PC-3 (cell line): ENCODE results near the gene OR6C4. TPM values are rescaled to one million over a fixed set of nuclear protein-coding genes. Genes with fewer than 3 reads are reported as not detected.
"Not testable (repeated sequence)": the region's sequence is repeated elsewhere in the genome, so short reads cannot be mapped to it uniquely, and the experiment has no call there.

Experiments
- ATAC-seq: fragments of 200-7000 bp; cut with Tn5 transposase; 2 replicates; pipeline ENCODE4 v1.9.1; 2020; ENCODE audit warnings: mild to moderate bottlenecking, moderate library complexity
- BruUV-seq: library from RNA; stranded (reverse); fragments of 400-500 nt; replicated peaks from 2 replicates; lab custom pipeline; 2021; lab: Mats Ljungman, UMichigan
- CTCF ChIA-PET: fragments of 300-600 bp; sonication (Branson Sonifier 250); formaldehyde crosslinking; loops from one replicate; lab custom pipeline; 2022; ENCODE audit warnings: antibody characterized with exemption; lab: Charles Lee
- POLR2A ChIA-PET: fragments of 300-600 bp; sonication (Branson Sonifier 250); formaldehyde crosslinking; loops from one replicate; lab custom pipeline; 2022; ENCODE audit warnings: antibody characterized with exemption; ENCODE audit not compliant: unreplicated experiment; lab: Charles Lee
- DNase-seq: peaks from one replicate; pipeline ENCODE4 v3.0.0-alpha.2; 2015
- H2AFZ ChIP-seq: fragments of 300-600 bp; sonication (generic); 2 replicates; pipeline ENCODE4 v1.6.0; 2016; ENCODE audit warnings: antibody characterized with exemption, low read length
- H3F3A ChIP-seq: fragments of 300-600 bp; sonication (generic); one replicate; pipeline ENCODE4 v1.6.0; 2017; ENCODE audit warnings: antibody characterized with exemption, low read length, control low read depth, mild to moderate bottlenecking; ENCODE audit not compliant: unreplicated experiment
- H3K27ac ChIP-seq: fragments of 300-600 bp; sonication (generic); 2 replicates; pipeline ENCODE4 v1.5.1; 2016; ENCODE audit warnings: mild to moderate bottlenecking, low read length
- H3K27me3 ChIP-seq: fragments of 300-600 bp; sonication (generic); 2 replicates; pipeline ENCODE4 v1.6.1; 2016; ENCODE audit warnings: low read length, mixed read lengths
- H3K36me3 ChIP-seq: fragments of 300-600 bp; sonication (generic); 2 replicates; pipeline ENCODE4 v1.6.1; 2016; ENCODE audit warnings: low read depth, mixed run types, low read length, mixed read lengths
- H3K4me1 ChIP-seq: fragments of 300-600 bp; sonication (generic); 2 replicates; pipeline ENCODE4 v1.5.1; 2016; ENCODE audit warnings: low read length; ENCODE audit not compliant: insufficient read depth
- H3K4me2 ChIP-seq: fragments of 300-600 bp; sonication (generic); 2 replicates; pipeline ENCODE4 v1.6.0; 2016; ENCODE audit warnings: low read length
- H3K4me3 ChIP-seq: fragments of 300-600 bp; sonication (generic); 2 replicates; pipeline ENCODE4 v1.5.1; 2016; ENCODE audit warnings: mild to moderate bottlenecking, low read length, mixed read lengths
- H3K79me2 ChIP-seq: fragments of 300-600 bp; sonication (generic); 2 replicates; pipeline ENCODE4 v1.6.1; 2017; ENCODE audit warnings: low read length, mixed read lengths
- H3K9ac ChIP-seq: fragments of 300-600 bp; sonication (generic); 2 replicates; pipeline ENCODE4 v1.6.0; 2016; ENCODE audit warnings: mild to moderate bottlenecking, low read length
- H3K9me2 ChIP-seq: fragments of 300-600 bp; sonication (generic); replicated peaks from 2 replicates; pipeline ENCODE4 v1.6.1; 2016; ENCODE audit warnings: mixed run types, low read length, mixed read lengths
- H3K9me3 ChIP-seq: fragments of 300-600 bp; sonication (generic); 2 replicates; pipeline ENCODE4 v1.6.1; 2016; ENCODE audit warnings: low read length, mixed read lengths
- H4K20me1 ChIP-seq: fragments of 300-600 bp; sonication (generic); 2 replicates; pipeline ENCODE4 v1.6.1; 2016; ENCODE audit warnings: low read length, mixed read lengths
- CTCF ChIP-seq: fragments of 300-600 bp; sonication (generic); conservative IDR thresholded peaks from 2 replicates; pipeline ENCODE4 v1.5.1; 2017; ENCODE audit warnings: antibody characterized with exemption, low read depth, mild to moderate bottlenecking, low read length
- EZH2 ChIP-seq: fragments of 300-600 bp; sonication (generic); IDR thresholded peaks from one replicate; pipeline ENCODE4 v1.6.1; 2017; ENCODE audit warnings: antibody characterized with exemption, mild to moderate bottlenecking, low read length; ENCODE audit not compliant: unreplicated experiment
- EZH2phosphoT487 ChIP-seq: fragments of 300-600 bp; sonication (generic); IDR thresholded peaks from 2 replicates; pipeline ENCODE4 v1.6.1; 2018; ENCODE audit warnings: mild to moderate bottlenecking, antibody characterized with exemption, low read length, borderline replicate concordance
- intact Hi-C: fragments of 100-400 bp; cut with micrococcal nuclease; formaldehyde crosslinking; loops from 2 replicates; pipeline ENCODE4 v1.9.0; 2023
- total RNA-seq: library from RNA; depleted of rRNA; stranded (reverse); fragments of >200 nt; gene quantifications from 2 replicates; pipeline ENCODE4 v1.2.3, GENCODE V29; 2014

OR6C4 gene
- total RNA-seq, 1 experiment from 2014 or later, result not detected

GRCh38 chr12:55548756-55549155 is 646 bp upstream of the OR6C4 start:
- no peak for TF ChIP-seq CTCF
- no TSS peak for BruUV-seq
- DNase-seq, result no peak
- no peaks in the 10 kb centered on the region for H3K9me2 ChIP-seq
- no peaks in the 10 kb centered on the region for H3K79me2 ChIP-seq
- no peak overlapping the region for H2AFZ ChIP-seq
- no peak overlapping the region for H3K4me3 ChIP-seq
- H3K27ac ChIP-seq, result no peak overlapping the region
- no peaks in the 10 kb centered on the region for H3F3A ChIP-seq
- intact Hi-C loops, result no loop called here
- H3K36me3 ChIP-seq, result no peaks in the 10 kb centered on the region
- no peak overlapping the region for H3K9ac ChIP-seq
- ChIA-PET POLR2A (no interaction called here), CTCF (no interaction called here)
- no peaks in the 10 kb centered on the region for H4K20me1 ChIP-seq
- no peaks in the 10 kb centered on the region for H3K4me1 ChIP-seq
- no peak for ATAC-seq
- H3K4me2 ChIP-seq, result no peak overlapping the region
- H3K27me3 ChIP-seq, result peaks cover 10% of the 10 kb centered on the region; the same call in 1 of the 2 replicates
- H3K9me3 ChIP-seq, result no peaks in the 10 kb centered on the region

- CTCF ChIA-PET, result no interaction called here
- no peak for TF ChIP-seq EZH2phosphoT487
- no peak for TF ChIP-seq EZH2
- no peak for TF ChIP-seq CTCF
Observed at GRCh38 chr12:55554296-55554695, 4.9 kb downstream of the OR6C4 start.

GRCh38 chr12:55570060-55570459 is 20.7 kb downstream of the OR6C4 start:
- not testable (repeated sequence) for ATAC-seq

More at GRCh38 chr12:55554296-55554695, 4.9 kb downstream of the OR6C4 start:
- POLR2A ChIA-PET, result no interaction called here
- intact Hi-C loops, result no loop called here
- ATAC-seq (no peak), DNase-seq (no peak)
- H3F3A ChIP-seq, result no peaks in the 10 kb centered on the region
- 0 out of 2 replicates have a peak, but pooled peaks cover 5% of the 10 kb centered on the region for H3K27me3 ChIP-seq
- no peaks in the 10 kb centered on the region for H3K4me1 ChIP-seq
- H3K9me2 ChIP-seq, result no peaks in the 10 kb centered on the region
- no TSS peak for BruUV-seq
- no peak overlapping the region for H3K9ac ChIP-seq
- H3K79me2 ChIP-seq, result no peaks in the 10 kb centered on the region
- H3K9me3 ChIP-seq, result no peaks in the 10 kb centered on the region
- H3K36me3 ChIP-seq, result no peaks in the 10 kb centered on the region
- H2AFZ ChIP-seq, result no peak overlapping the region
- no peak overlapping the region for H3K4me2 ChIP-seq
- no peak overlapping the region for H3K27ac ChIP-seq
- H4K20me1 ChIP-seq, result no peaks in the 10 kb centered on the region
- no peak overlapping the region for H3K4me3 ChIP-seq

GRCh38 chr12:55570689-55571088 is 21.3 kb downstream of the OR6C4 start:
- not testable (repeated sequence) for BruUV-seq, ATAC-seq, H3K27ac ChIP-seq

More at GRCh38 chr12:55570060-55570459, 20.7 kb downstream of the OR6C4 start:
- H3K9ac ChIP-seq, H3K9me3 ChIP-seq, POLR2A ChIA-PET, H4K20me1 ChIP-seq, intact Hi-C loops, H3K27me3 ChIP-seq, H3K36me3 ChIP-seq, H3K79me2 ChIP-seq, H3K4me3 ChIP-seq, H3K9me2 ChIP-seq, H3K27ac ChIP-seq, H2AFZ ChIP-seq, H3K4me1 ChIP-seq, H3K4me2 ChIP-seq, BruUV-seq, H3F3A ChIP-seq, DNase-seq, CTCF ChIA-PET: not testable (repeated sequence)

More at GRCh38 chr12:55570689-55571088, 21.3 kb downstream of the OR6C4 start:
- POLR2A ChIA-PET, H3K27me3 ChIP-seq, H3K9me2 ChIP-seq, H3K4me3 ChIP-seq, H3K9ac ChIP-seq, H3K36me3 ChIP-seq, CTCF ChIA-PET, H2AFZ ChIP-seq, H4K20me1 ChIP-seq, intact Hi-C loops, DNase-seq, H3F3A ChIP-seq, H3K4me1 ChIP-seq, H3K79me2 ChIP-seq, H3K9me3 ChIP-seq, H3K4me2 ChIP-seq: not testable (repeated sequence)
